ENCODE results near the gene GAL3ST2. TPM values are rescaled to one million over a fixed set of nuclear protein-coding genes. Genes with fewer than 3 reads are reported as not detected.
"Not testable (repeated sequence)": the region's sequence is repeated elsewhere in the genome, so short reads cannot be mapped to it uniquely, and the experiment has no call there.

GAL3ST2 gene
- total RNA-seq, 4 donors from 2014 or later: 0.80 to 3.3 TPM; not detected in 2

DNA sequence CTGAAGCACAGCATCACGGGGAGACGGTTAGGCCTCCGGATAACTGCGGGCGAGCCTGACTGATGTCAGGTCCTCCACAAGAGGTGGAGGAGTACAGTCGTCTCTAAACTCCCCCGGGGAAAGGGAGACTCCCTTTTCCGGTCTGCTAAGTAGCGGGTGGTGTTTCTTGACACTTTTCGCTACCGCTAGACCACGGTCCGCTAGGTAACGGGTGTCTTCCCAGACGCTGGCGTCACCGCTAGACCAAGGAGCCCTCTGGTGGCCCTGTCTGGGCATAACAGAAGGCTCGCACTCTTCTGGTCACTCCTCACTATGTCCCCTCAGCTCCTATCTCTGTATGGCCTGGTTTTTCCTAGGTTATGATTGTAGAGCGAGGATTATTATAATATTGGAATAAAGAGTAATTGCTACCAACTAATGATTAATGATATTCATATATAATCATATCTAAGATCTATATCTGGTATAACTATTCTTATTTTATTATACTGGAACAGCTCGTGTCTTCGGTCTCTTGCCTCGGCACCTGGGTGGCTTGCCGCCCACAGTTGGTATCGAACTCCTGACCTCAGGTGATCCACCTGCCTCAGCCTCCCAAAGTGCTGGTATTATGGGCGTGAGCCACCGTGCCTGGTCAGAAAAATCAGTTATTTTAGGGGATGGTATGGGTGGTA is 44.0 kb upstream of the GAL3ST2 start:
- H3K4me3 ChIP-seq, H3K27ac ChIP-seq, H3K27me3 ChIP-seq, H3K36me3 ChIP-seq, H3K9me3 ChIP-seq: not testable (repeated sequence)
- peak in 5 of 6 experiments; percentile 31 to 62 (median 56) for TF ChIP-seq CTCF (IDR thresholded peaks at IDR 0.05)
- DNase-seq: peak in 2 of 3 donors; percentile 60 to 86
- H3K4me1 ChIP-seq: peaks cover 0 to 14% (median 5%) of the 10 kb centered on the region in 4 donors

DNA sequence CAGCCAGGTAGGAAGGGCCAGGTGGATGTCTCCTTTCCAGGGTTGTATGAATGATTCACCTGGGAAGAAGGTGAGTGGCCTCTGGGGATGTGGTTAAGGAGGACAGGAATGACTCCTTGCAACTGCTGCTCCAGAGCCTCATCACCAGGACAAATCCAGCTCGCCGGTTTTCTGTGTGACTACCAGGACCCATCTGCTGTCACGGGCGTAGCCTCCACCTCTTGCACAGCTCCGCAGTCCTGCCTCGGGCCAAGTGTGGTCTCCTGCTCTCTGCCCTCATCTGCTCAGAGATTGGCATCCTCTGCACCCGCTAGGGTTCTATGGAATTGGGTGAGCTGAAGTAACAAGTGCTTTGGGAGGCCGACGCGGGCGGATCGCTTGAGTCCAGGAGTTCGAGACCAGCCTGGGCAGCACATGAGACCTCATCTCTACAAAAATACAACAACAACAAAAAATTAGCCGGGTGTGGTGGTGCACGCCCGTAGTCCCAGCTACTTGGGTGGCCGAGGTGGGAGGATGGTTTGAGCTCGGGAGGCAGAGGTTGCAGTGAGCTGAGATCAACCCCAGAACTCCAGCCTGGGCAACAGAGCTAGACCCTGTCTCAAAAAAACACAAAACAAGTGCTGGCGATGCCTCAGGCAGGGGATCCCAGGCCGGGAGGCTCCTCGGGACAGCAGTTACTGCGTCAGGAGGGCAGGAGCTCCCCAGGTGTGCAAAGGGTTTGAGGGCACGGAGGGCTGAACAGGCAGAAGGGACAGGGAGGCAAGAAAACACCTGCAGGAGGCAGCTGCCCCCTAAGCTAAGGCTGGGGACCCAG is 43.0 kb upstream of the GAL3ST2 start:
- peaks cover 0 to 14% (median 5%) of the 10 kb centered on the region in 4 donors for H3K4me1 ChIP-seq
- no peaks in the 10 kb centered on the region for H3K9me3 ChIP-seq
- no peak for TF ChIP-seq CTCF (IDR thresholded peaks at IDR 0.05)
- no peak for TF ChIP-seq POLR2A (IDR thresholded peaks at IDR 0.05)
- no peaks in the 10 kb centered on the region for H3K36me3 ChIP-seq
- peak overlapping the region; percentile 50 to 98 (median 90) for H3K27ac ChIP-seq
- H3K27me3 ChIP-seq: no peaks in the 10 kb centered on the region
- DNase-seq: no peak
- H3K4me3 ChIP-seq: peak overlapping the region; percentile 74 to 97 (median 86)

GRCh38 chr2:241734208-241734466 is 42.5 kb upstream of the GAL3ST2 start:
- H3K27me3 ChIP-seq: no peaks in the 10 kb centered on the region
- TF ChIP-seq CTCF (IDR thresholded peaks at IDR 0.05) (no peak), POLR2A (IDR thresholded peaks at IDR 0.05) (no peak)
- peaks cover 0 to 2% (median 0%) of the 10 kb centered on the region in 3 donors for H3K36me3 ChIP-seq
- DNase-seq: no peak
- peaks cover 0 to 14% (median 5%) of the 10 kb centered on the region in 4 donors for H3K4me1 ChIP-seq
- peak overlapping the region; percentile 50 to 98 (median 90) for H3K27ac ChIP-seq
- no peaks in the 10 kb centered on the region for H3K9me3 ChIP-seq
- peak overlapping the region; percentile 74 to 97 (median 86) for H3K4me3 ChIP-seq

DNA sequence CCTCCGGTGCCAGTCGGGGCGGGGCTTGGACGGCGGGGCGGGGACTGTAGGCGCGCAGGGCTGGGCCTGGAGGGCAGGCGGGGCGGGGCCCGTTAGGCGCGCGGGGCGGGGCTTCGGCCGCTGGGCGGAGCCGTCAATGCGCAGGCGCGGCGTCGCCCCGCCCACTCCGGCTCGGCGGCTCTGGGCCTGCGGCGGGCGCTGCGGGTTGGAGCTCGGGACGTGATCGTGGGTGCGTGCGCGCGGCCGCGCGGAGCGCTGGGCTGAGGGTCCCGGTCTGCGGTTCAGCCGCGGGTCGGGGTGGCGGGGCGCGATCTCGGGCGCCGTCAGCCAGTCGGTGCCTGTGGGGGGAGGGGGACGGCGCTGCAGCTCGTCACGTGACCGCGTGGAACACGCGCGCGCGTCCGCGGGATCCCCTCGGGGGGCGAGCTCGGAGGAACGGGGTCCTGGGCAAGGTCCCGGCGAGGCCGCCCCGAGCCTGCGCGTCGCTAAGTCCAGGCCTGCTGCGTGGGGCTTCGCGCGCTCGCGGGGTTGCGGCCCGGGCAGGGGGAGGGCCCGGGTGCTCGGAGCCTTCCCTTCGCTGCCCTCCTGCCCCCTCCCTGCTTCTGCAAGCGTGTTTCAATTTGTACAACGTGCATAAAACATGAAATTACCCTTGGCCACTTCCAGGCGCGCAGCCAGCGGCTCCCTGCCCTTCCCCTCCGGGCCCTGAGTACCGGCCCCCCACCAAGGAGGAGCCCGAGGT is 42.0 kb upstream of the GAL3ST2 start, which contains the start of gene D2HGDH:
TSS of gene D2HGDH (plus strand) at position 164 of the 742 bp plus-strand sequence. CDS start 595 bp downstream, outside the sequence.
- H3K27me3 ChIP-seq: no peaks in the 10 kb centered on the region
- DNase-seq: peak; percentile 97 to 98 (median 98)
- TF ChIP-seq CTCF (IDR thresholded peaks at IDR 0.05): peak in 1 of 6 experiments; percentile 13
- peak; percentile 37 to 68 for TF ChIP-seq POLR2A (IDR thresholded peaks at IDR 0.05)

GRCh38 chr2:241736111-241736510 is 40.5 kb upstream of the GAL3ST2 start:
- peaks cover 0 to 5% (median 0%) of the 10 kb centered on the region in 3 donors for H3K36me3 ChIP-seq
- no peaks in the 10 kb centered on the region for H3K9me3 ChIP-seq
- peak overlapping the region in 1 of 4 donors; percentile 82 for H3K4me3 ChIP-seq
- H3K27me3 ChIP-seq: no peaks in the 10 kb centered on the region
- no peak for DNase-seq
- H3K27ac ChIP-seq: no peak overlapping the region
- no peak for TF ChIP-seq POLR2A (IDR thresholded peaks at IDR 0.05)
- TF ChIP-seq CTCF (IDR thresholded peaks at IDR 0.05): no peak
- H3K4me1 ChIP-seq: peaks cover 0 to 14% (median 5%) of the 10 kb centered on the region in 4 donors

More for the DNA sequence above, 42.0 kb upstream of the GAL3ST2 start, which contains the start of gene D2HGDH:
- Histone ChIP-seq H3K9me3 (no peaks in the 10 kb centered on the region), H3K36me3 (peaks cover 0 to 5% (median 0%) of the 10 kb centered on the region in 3 donors), H3K4me3 (peak within 1 kb of the TSS; percentile 74 to 97 (median 86)), H3K4me1 (peaks cover 0 to 14% (median 5%) of the 10 kb centered on the region in 4 donors), H3K27ac (peak within 1 kb of the TSS; percentile 83 to 98 (median 90))

Data from Peyer's patch (tissue), 4 donors.